Endothelial cell of umbilical vein (primary cell): ENCODE measurements around the gene HDAC8.

Experiments
- CTCF ChIP-seq, 2 donors: IDR thresholded peaks; 1 replicate in 1 of 2; 2 replicates in 1 of 2; pipeline ENCODE4 v1.5.1; 2011; ENCODE audit warnings: low read length in 2 of 2, mild to moderate bottlenecking in 2 of 2, moderate library complexity in 2 of 2, control low read depth in 1 of 2, inconsistent platforms in 1 of 2, low read depth in 1 of 2; ENCODE audit not compliant: insufficient read depth in 1 of 2; ENCODE audit errors: extremely low read depth in 1 of 2
- EZH2 ChIP-seq: IDR thresholded peaks from 2 replicates; pipeline ENCODE4 v1.6.1; 2012; ENCODE audit warnings: borderline replicate concordance, low read depth, mild to moderate bottlenecking, moderate library complexity, low read length, inconsistent platforms; ENCODE audit not compliant: severe bottlenecking
- FOS ChIP-seq: IDR thresholded peaks from 2 replicates; pipeline ENCODE4 v1.6.1; 2011; ENCODE audit warnings: mild to moderate bottlenecking, low read length, moderate library complexity, borderline replicate concordance; ENCODE audit not compliant: insufficient read depth
- GATA2 ChIP-seq: IDR thresholded peaks from 2 replicates; pipeline ENCODE4 v1.7.0; 2011; ENCODE audit warnings: low read depth, mild to moderate bottlenecking, moderate library complexity, mixed read lengths, low read length; ENCODE audit not compliant: insufficient read length, insufficient read depth
- JUN ChIP-seq: IDR thresholded peaks from 2 replicates; pipeline ENCODE4 v1.6.1; 2011; ENCODE audit warnings: borderline replicate concordance, low read depth; ENCODE audit not compliant: insufficient read length, insufficient read depth
- MAX ChIP-seq: IDR thresholded peaks from 2 replicates; pipeline ENCODE4 v1.6.1; 2011; ENCODE audit not compliant: insufficient read depth, insufficient read length
- MYC ChIP-seq: IDR thresholded peaks from one replicate; pipeline ENCODE4 v1.6.1; 2011; ENCODE audit warnings: mild to moderate bottlenecking, low read depth, low read length
- POLR2A ChIP-seq: IDR thresholded peaks from 2 replicates; pipeline ENCODE4 v1.6.1; 2012; ENCODE audit warnings: low read depth, mild to moderate bottlenecking, control low read depth, low read length
- POLR2AphosphoS5 ChIP-seq: IDR thresholded peaks from 2 replicates; pipeline ENCODE4 v1.6.1; 2012; ENCODE audit warnings: low read depth, mild to moderate bottlenecking, control low read depth, low read length, moderate library complexity; ENCODE audit not compliant: insufficient read depth

GRCh38 chrX:72477376-72477775, 95.3 kb downstream of the HDAC8 start:
- TF ChIP-seq CTCF (IDR thresholded peaks at IDR 0.05; ENCODE audit: extremely low read depth in 1 of 2, insufficient read depth in 1 of 2, low read depth in 1 of 2, low read length in 2 of 2) = no peak
- TF ChIP-seq POLR2A = no peak
- TF ChIP-seq FOS = no peak
- no peak for TF ChIP-seq POLR2AphosphoS5
- TF ChIP-seq EZH2 = no peak
- no peak for TF ChIP-seq MAX
- no peak for TF ChIP-seq JUN
- no peak for TF ChIP-seq MYC
- no peak for TF ChIP-seq GATA2
